ENCODE results near the gene PI4K2A. TPM values are rescaled to one million over a fixed set of nuclear protein-coding genes. Genes with fewer than 3 reads are reported as not detected.

The PI4K2A gene
- total and polyA plus RNA-seq, 2 of the 13 experiments (the other 11 are each of a cell fraction or from before 2014, with no cell fraction given) = 10.9 to 14.3 TPM

DNA sequence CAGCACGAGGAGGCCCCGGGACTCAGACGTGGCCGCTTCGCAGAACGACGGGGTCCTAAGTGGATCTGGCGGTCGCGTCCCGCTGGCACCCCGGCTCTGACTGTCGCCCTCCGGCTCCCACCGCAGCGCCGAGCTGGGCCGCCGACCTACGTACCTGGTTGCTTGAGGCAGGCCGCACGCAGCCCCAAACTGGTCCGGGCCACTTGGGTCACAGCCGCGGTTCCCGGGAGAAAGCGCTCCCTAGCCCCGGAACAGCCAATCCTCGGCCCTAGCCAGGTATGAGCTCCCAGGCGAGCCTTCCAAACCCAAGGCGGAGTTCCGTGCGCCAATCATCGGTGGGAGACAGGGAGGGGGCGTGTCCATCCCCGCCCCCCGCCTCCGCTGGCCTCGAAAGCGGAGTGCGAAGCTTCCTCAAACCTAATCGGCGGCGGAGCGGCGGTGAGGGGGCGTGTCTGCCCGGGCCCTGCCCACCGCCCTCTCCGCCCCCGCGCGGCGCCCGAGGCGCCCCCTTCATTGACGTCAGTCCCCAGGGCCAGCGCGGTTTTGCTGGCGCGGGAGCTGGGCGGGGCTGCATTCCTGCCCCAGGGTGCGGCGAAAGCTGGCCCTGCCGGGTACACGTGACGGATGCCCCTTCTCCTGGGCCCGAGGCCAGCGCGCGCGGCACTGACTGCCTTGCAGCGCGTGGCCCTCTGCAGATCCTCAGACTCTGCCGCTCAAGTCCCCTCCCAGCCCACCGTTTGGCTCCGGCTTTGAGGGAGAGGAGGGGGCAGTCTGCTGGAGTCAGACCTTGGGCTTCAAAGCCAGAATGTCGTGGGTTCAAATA, 46.7 kb downstream of the PI4K2A start, which contains the start of gene AVPI1 (continued):
- TF ChIP-seq, protein P1, sequence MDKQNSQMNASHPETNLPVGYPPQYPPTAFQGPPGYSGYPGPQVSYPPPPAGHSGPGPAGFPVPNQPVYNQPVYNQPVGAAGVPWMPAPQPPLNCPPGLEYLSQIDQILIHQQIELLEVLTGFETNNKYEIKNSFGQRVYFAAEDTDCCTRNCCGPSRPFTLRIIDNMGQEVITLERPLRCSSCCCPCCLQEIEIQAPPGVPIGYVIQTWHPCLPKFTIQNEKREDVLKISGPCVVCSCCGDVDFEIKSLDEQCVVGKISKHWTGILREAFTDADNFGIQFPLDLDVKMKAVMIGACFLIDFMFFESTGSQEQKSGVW (CRISPR knock-in tag; IDR thresholded peaks at IDR 0.05; ENCODE audit: borderline replicate concordance) = no peak
- TF ChIP-seq, protein P2, sequence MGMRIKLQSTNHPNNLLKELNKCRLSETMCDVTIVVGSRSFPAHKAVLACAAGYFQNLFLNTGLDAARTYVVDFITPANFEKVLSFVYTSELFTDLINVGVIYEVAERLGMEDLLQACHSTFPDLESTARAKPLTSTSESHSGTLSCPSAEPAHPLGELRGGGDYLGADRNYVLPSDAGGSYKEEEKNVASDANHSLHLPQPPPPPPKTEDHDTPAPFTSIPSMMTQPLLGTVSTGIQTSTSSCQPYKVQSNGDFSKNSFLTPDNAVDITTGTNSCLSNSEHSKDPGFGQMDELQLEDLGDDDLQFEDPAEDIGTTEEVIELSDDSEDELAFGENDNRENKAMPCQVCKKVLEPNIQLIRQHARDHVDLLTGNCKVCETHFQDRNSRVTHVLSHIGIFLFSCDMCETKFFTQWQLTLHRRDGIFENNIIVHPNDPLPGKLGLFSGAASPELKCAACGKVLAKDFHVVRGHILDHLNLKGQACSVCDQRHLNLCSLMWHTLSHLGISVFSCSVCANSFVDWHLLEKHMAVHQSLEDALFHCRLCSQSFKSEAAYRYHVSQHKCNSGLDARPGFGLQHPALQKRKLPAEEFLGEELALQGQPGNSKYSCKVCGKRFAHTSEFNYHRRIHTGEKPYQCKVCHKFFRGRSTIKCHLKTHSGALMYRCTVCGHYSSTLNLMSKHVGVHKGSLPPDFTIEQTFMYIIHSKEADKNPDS (CRISPR knock-in tag; IDR thresholded peaks at IDR 0.05) = no peak; the same call in 1 of the 2 replicates
- TF ChIP-seq ISL2 (CRISPR knock-in tag; IDR thresholded peaks at IDR 0.05) = peak; percentile 90
- TF ChIP-seq TEAD3 (CRISPR knock-in tag; optimal IDR thresholded peaks at IDR 0.05; ENCODE audit: borderline replicate concordance) = peak; percentile 98
- TF ChIP-seq HNRNPUL1 (IDR thresholded peaks at IDR 0.05; ENCODE audit: low read depth, low read length) = peak; percentile 91; the same call in 1 of the 2 replicates
- TF ChIP-seq KDM6A (CRISPR knock-in tag; IDR thresholded peaks at IDR 0.05; ENCODE audit: low read depth) = peak; percentile 33; the same call in 1 of the 2 replicates
- peak; percentile 69; the same call in 1 of the 2 replicates for TF ChIP-seq AHR (CRISPR knock-in tag; IDR thresholded peaks at IDR 0.05)
- TF ChIP-seq, protein P3, sequence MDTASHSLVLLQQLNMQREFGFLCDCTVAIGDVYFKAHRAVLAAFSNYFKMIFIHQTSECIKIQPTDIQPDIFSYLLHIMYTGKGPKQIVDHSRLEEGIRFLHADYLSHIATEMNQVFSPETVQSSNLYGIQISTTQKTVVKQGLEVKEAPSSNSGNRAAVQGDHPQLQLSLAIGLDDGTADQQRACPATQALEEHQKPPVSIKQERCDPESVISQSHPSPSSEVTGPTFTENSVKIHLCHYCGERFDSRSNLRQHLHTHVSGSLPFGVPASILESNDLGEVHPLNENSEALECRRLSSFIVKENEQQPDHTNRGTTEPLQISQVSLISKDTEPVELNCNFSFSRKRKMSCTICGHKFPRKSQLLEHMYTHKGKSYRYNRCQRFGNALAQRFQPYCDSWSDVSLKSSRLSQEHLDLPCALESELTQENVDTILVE (CRISPR knock-in tag; IDR thresholded peaks at IDR 0.05) = no peak
- no peak for TF ChIP-seq ZZZ3 (CRISPR knock-in tag; IDR thresholded peaks at IDR 0.05; ENCODE audit: borderline replicate concordance)
- TF ChIP-seq NR3C1 (CRISPR knock-in tag; IDR thresholded peaks at IDR 0.05) = no peak
- no peak for TF ChIP-seq U2AF1 (optimal IDR thresholded peaks at IDR 0.05; ENCODE audit: low read depth, low read length)
- TF ChIP-seq ZNF83 (CRISPR knock-in tag; IDR thresholded peaks at IDR 0.05; ENCODE audit: borderline replicate concordance) = no peak
- peak in 1 of 2 experiments; percentile 66; a peak in 1 of 4 replicates for TF ChIP-seq REST (IDR thresholded peaks at IDR 0.05; ENCODE audit: borderline replicate concordance in 1 of 2, low read depth in 1 of 2, low read length in 2 of 2)
- TF ChIP-seq ATF6 (CRISPR knock-in tag; conservative IDR thresholded peaks at IDR 0.05) = peak; percentile 88; the same call in 1 of the 2 replicates
- peak; percentile 98 for TF ChIP-seq ATF7-NPFF (CRISPR knock-in tag; IDR thresholded peaks at IDR 0.05; ENCODE audit: low read depth)
- peak; percentile 82 for TF ChIP-seq DBP (CRISPR knock-in tag; IDR thresholded peaks at IDR 0.05; ENCODE audit: not compliant biosample characterization)
